Stimulated activated CD4-positive, alpha-beta T cell treated with anti-CD3 and anti-CD28 coated beads, Interleukin-4, amount 100 ng/mL, for 48 hours (primary cell): Measurements from ENCODE around the gene TNF.

ENCODE experiments used
- DNase-seq, 2 donors: peaks; one replicate each; pipeline ENCODE4 v3.0.0-alpha.2; 2020; ENCODE audit warnings: low read depth in 2 of 2

Gene TNF

DNA sequence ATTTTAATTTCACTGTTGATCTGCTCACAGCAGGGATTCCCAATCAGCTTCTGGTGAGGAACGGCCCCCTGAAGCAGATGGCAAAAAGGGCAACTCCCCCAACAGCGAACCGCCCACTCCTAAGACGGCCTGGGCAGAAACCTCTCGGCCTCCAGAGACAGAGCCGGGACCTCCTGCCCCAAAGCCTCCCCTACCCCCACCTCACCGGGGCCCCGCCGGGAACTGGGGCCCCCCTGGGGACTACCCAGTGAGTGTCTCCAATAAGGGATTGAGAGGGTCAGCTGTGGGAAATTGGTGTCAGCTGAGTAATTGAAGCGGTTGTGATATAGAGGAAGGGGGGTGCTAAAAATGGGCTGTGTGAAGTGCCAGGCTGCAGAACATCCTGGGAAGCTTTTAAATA is 51.6 kb downstream of the TNF start:
- no peak for DNase-seq

DNA sequence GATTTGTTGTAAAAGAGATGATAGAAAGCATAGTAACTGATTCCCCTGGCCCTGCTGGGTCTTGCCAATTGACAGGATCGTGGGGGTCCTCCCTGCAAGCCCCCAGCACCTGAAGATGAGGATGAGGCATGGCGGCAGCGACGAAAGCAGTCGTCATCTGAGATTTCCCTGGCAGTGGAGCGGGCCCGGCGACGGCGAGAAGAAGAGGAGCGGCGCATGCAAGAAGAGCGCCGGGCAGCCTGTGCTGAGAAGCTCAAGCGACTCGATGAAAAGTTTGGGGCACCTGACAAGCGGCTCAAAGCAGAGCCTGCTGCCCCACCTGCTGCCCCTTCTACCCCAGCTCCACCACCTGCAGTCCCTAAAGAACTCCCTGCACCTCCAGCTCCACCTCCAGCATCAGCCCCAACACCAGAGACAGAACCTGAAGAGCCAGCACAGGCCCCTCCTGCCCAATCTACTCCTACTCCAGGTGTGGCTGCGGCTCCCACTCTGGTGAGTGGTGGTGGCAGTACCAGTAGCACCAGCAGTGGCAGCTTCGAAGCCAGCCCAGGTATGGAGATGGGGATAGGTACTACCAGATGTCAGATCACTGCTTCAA is 52.4 kb downstream of the TNF start:
- no peak for DNase-seq
